ENCODE measurements around the gene CDS2.

- TF ChIP-seq CTCF (IDR thresholded peaks at IDR 0.05) (no peak), POLR2A (IDR thresholded peaks at IDR 0.05) (no peak)
These were observed 34.9 kb upstream of the CDS2 start for GRCh38 chr20:5091902-5092301.
